H1 (cell line): ENCODE measurements around the gene POLD1. TPM values are rescaled to one million over a fixed set of nuclear protein-coding genes. Genes with fewer than 3 reads are reported as not detected.

ENCODE experiments used
- CTCF ChIA-PET: fragments of 300-600 bp; sonication (Branson Sonifier 250); formaldehyde crosslinking; loops from one replicate; lab custom pipeline; 2021; ENCODE audit not compliant: partially characterized antibody; lab: Charles Lee
- POLR2A ChIA-PET: fragments of 300-600 bp; sonication (Branson Sonifier 250); formaldehyde crosslinking; loops from one replicate; lab custom pipeline; 2021; ENCODE audit warnings: inconsistent platforms; ENCODE audit not compliant: partially characterized antibody; lab: Charles Lee
- DNase-seq, 2 experiments: peaks; one replicate each; pipeline versions ENCODE4 v3.0.0 to v3.0.0-alpha.2; 2010 to 2022; ENCODE audit warnings: low spot score in 2 of 2, low read depth in 1 of 2, mixed read lengths in 1 of 2
- FAIRE-seq: peaks from 2 replicates; lab custom pipeline; 2011; peaks lifted over from hg19 to GRCh38; lab: Jason Lieb, UNC
- H2AFZ ChIP-seq: 2 replicates; pipeline ENCODE4 v1.8.1; 2012; ENCODE audit warnings: low read length, inconsistent platforms
- H2AK5ac ChIP-seq: 2 replicates; pipeline ENCODE4 v1.6.1; 2013; ENCODE audit warnings: low read depth, low read length
- H2BK120ac ChIP-seq: replicated peaks from 2 replicates; pipeline ENCODE3; 2013; ENCODE audit warnings: low read depth, low read length, inconsistent platforms
- H2BK12ac ChIP-seq: 2 replicates; pipeline ENCODE4 v1.6.1; 2013; ENCODE audit warnings: low read depth, low read length
- H2BK15ac ChIP-seq: 2 replicates; pipeline ENCODE4 v1.6.1; 2013; ENCODE audit warnings: low read length
- H2BK20ac ChIP-seq: 2 replicates; pipeline ENCODE4 v1.6.1; 2013; ENCODE audit warnings: low read length
- H2BK5ac ChIP-seq: 2 replicates; pipeline ENCODE4 v1.6.1; 2013; ENCODE audit warnings: low read depth, low read length
- H3K14ac ChIP-seq: 2 replicates; pipeline ENCODE4 v1.6.1; 2013; ENCODE audit warnings: inconsistent platforms; ENCODE audit not compliant: insufficient read length
- H3K18ac ChIP-seq: 2 replicates; pipeline ENCODE4 v1.6.1; 2013; ENCODE audit warnings: low read length; ENCODE audit errors: extremely low read depth
- H3K23ac ChIP-seq: 2 replicates; pipeline ENCODE4 v1.6.1; 2013; ENCODE audit warnings: inconsistent platforms; ENCODE audit not compliant: insufficient read length
- H3K23me2 ChIP-seq: 2 replicates; pipeline ENCODE4 v1.6.1; 2013; ENCODE audit warnings: low read depth, low read length
- H3K27ac ChIP-seq: 2 replicates; pipeline ENCODE4 v1.6.1; 2011; ENCODE audit warnings: low read depth, low read length, inconsistent platforms
- H3K27me3 ChIP-seq, 4 experiments: replicated peaks in 1 of 4; 1 replicate in 1 of 4; 2 replicates in 3 of 4; pipeline versions ENCODE4 v1.6.1 to v1.8.1; 2011 to 2013; ENCODE audit warnings: low read length in 3 of 4, mild to moderate bottlenecking in 3 of 4, inconsistent platforms in 2 of 4, mixed read lengths in 2 of 4, moderate library complexity in 1 of 4; ENCODE audit not compliant: control insufficient read depth in 3 of 4, insufficient read depth in 3 of 4; ENCODE audit errors: extremely low read depth in 1 of 4
- H3K36me3 ChIP-seq, 4 experiments: 2 replicates each; pipeline versions ENCODE4 v1.6.1 to v1.8.1; 2011 to 2013; ENCODE audit warnings: mild to moderate bottlenecking in 4 of 4, low read length in 3 of 4, moderate library complexity in 2 of 4, control low read depth in 1 of 4, inconsistent platforms in 1 of 4; ENCODE audit not compliant: insufficient read depth in 4 of 4, control insufficient read depth in 2 of 4
- H3K4ac ChIP-seq: replicated peaks from 2 replicates; pipeline ENCODE3; 2013; ENCODE audit warnings: low read length, low read depth, mixed read lengths, inconsistent platforms; ENCODE audit not compliant: insufficient read length
- H3K4me1 ChIP-seq, 4 experiments: replicated peaks in 1 of 4; 1 replicate in 1 of 4; 2 replicates in 3 of 4; pipeline versions ENCODE4 v1.6.1 to v1.8.1; 2011 to 2013; ENCODE audit warnings: low read length in 3 of 4, inconsistent platforms in 2 of 4, mixed read lengths in 1 of 4; ENCODE audit not compliant: insufficient read depth in 4 of 4, control insufficient read depth in 3 of 4
- H3K4me2 ChIP-seq, 2 experiments: 2 replicates each; pipeline versions ENCODE4 v1.6.1 to v1.8.1; 2011 to 2013; ENCODE audit warnings: low read depth in 2 of 2, low read length in 2 of 2, control low read depth in 1 of 2, inconsistent platforms in 1 of 2, mild to moderate bottlenecking in 1 of 2; ENCODE audit not compliant: insufficient read depth in 1 of 2
- H3K4me3 ChIP-seq, 4 experiments: fragments of 200-600, 300-600 bp in 1 of 4; sonication (generic), shearing (Covaris generic), sonication (Bioruptor Twin) in 1 of 4; 2 replicates each; pipeline versions ENCODE4 v1.5.1 to v1.8.1; 2011 to 2016; ENCODE audit warnings: low read length in 4 of 4, low read depth in 3 of 4, control low read depth in 2 of 4, inconsistent platforms in 2 of 4, mild to moderate bottlenecking in 2 of 4, mixed read lengths in 1 of 4, moderate library complexity in 1 of 4; ENCODE audit not compliant: insufficient read depth in 2 of 4; ENCODE audit errors: extremely low read depth in 1 of 4
- H3K56ac ChIP-seq: replicated peaks from 2 replicates; pipeline ENCODE3; 2013; ENCODE audit warnings: low read depth, mild to moderate bottlenecking, mixed read lengths, low read length, inconsistent platforms; ENCODE audit not compliant: insufficient read length
- H3K79me1 ChIP-seq: 2 replicates; pipeline ENCODE4 v1.6.1; 2013; ENCODE audit warnings: low read depth, low read length, control low read depth
- H3K79me2 ChIP-seq, 2 experiments: 2 replicates each; pipeline versions ENCODE4 v1.6.1 to v1.8.1; 2012 to 2013; ENCODE audit warnings: low read length in 2 of 2, mild to moderate bottlenecking in 2 of 2, inconsistent platforms in 1 of 2; ENCODE audit not compliant: insufficient read depth in 2 of 2, control insufficient read depth in 1 of 2
- H3K9ac ChIP-seq, 4 experiments: replicated peaks in 1 of 4; 1 replicate in 1 of 4; 2 replicates in 3 of 4; pipeline versions ENCODE4 v1.6.1 to v1.8.1; 2011 to 2013; ENCODE audit warnings: low read depth in 3 of 4, low read length in 3 of 4, control low read depth in 2 of 4, mild to moderate bottlenecking in 2 of 4, moderate library complexity in 2 of 4, inconsistent platforms in 1 of 4; ENCODE audit errors: extremely low read depth in 1 of 4
- H3K9me3 ChIP-seq, 2 experiments: 2 replicates each; pipeline versions ENCODE4 v1.6.1 to v1.8.1; 2012 to 2013; ENCODE audit warnings: mild to moderate bottlenecking in 2 of 2, moderate library complexity in 2 of 2, control low read depth in 1 of 2, inconsistent platforms in 1 of 2, low read depth in 1 of 2, low read length in 1 of 2, mixed read lengths in 1 of 2; ENCODE audit not compliant: insufficient read depth in 2 of 2
- H4K20me1 ChIP-seq, 2 experiments: replicated peaks in 1 of 2; 2 replicates each; pipeline versions ENCODE3 to v1.8.1; 2011 to 2013; ENCODE audit warnings: inconsistent platforms in 2 of 2, low read length in 2 of 2, mild to moderate bottlenecking in 1 of 2; ENCODE audit not compliant: insufficient read depth in 2 of 2, control insufficient read depth in 1 of 2
- H4K5ac ChIP-seq: 2 replicates; pipeline ENCODE4 v1.6.1; 2013; ENCODE audit warnings: low read length, low read depth, mixed read lengths, inconsistent platforms; ENCODE audit not compliant: insufficient read length
- H4K8ac ChIP-seq: 2 replicates; pipeline ENCODE4 v1.8.0; 2013; ENCODE audit warnings: mild to moderate bottlenecking, moderate library complexity, low read length, inconsistent platforms; ENCODE audit not compliant: insufficient read depth; ENCODE audit errors: extremely low read depth
- H4K91ac ChIP-seq: replicated peaks from 2 replicates; pipeline ENCODE3; 2013; ENCODE audit warnings: low read length, mixed read lengths, inconsistent platforms; ENCODE audit not compliant: insufficient read length
- CHD1 ChIP-seq: IDR thresholded peaks from 2 replicates; pipeline ENCODE4 v1.6.1; 2012; ENCODE audit warnings: low read depth, low read length, improper control_type of control experiment
- GTF2F1 ChIP-seq: IDR thresholded peaks from 2 replicates; pipeline ENCODE4 v1.6.1; 2012; ENCODE audit warnings: low read depth, low read length, improper control_type of control experiment, borderline replicate concordance
- HDAC6 ChIP-seq: IDR thresholded peaks from one replicate; pipeline ENCODE4 v1.7.1; 2012; ENCODE audit warnings: low read depth, mild to moderate bottlenecking, inconsistent platforms, low read length, moderate library complexity
- JUND ChIP-seq: IDR thresholded peaks from 2 replicates; pipeline ENCODE4 v1.6.1; 2011; ENCODE audit warnings: mild to moderate bottlenecking, improper control_type of control experiment, low read length
- MAFK ChIP-seq: IDR thresholded peaks from 2 replicates; pipeline ENCODE4 v1.6.1; 2012; ENCODE audit warnings: low read depth, mild to moderate bottlenecking, improper control_type of control experiment, low read length
- RAD21 ChIP-seq, 2 experiments: IDR thresholded peaks in 1 of 2; conservative IDR thresholded peaks in 1 of 2; 2 replicates each; pipeline ENCODE4 v1.6.1; 2011; ENCODE audit warnings: low read depth in 2 of 2, low read length in 2 of 2, improper control_type of control experiment in 1 of 2, inconsistent platforms in 1 of 2, mild to moderate bottlenecking in 1 of 2, moderate library complexity in 1 of 2
- WGBS, 2 experiments: shearing (Covaris generic) in 1 of 2; methylation state at CpG; one replicate each; pipeline versions ENCODE4 v1.1.6 to v1.1.7; 2013 to 2015; ENCODE audit warnings: low lambda C conversion rate in 2 of 2, mixed read lengths in 2 of 2, inconsistent platforms in 1 of 2, low coverage in 1 of 2, missing lambda C conversion rate in 1 of 2; ENCODE audit not compliant: insufficient replicate concordance in 2 of 2, insufficient coverage in 1 of 2, insufficient read length in 1 of 2; ENCODE audit errors: extremely low coverage in 1 of 2, missing lambda C conversion rate in 1 of 2; 5-methylcytosine and 5-hydroxymethylcytosine counted together
- polyA plus RNA-seq, 7 experiments: library from polyadenylated mRNA; depleted of rRNA in 3 of 7; stranded (reverse) in 5 of 7; unstranded in 2 of 7; fragments of >200 nt in 5 of 7; fragments of 200-250 nt in 2 of 7; gene quantifications; 1 replicate in 5 of 7; 2 replicates in 1 of 7; 4 replicates in 1 of 7; pipeline versions ENCODE4 v1.2.1 to v1.2.3, GENCODE V29; 2011 to 2013; ENCODE audit warnings: missing spikeins in 2 of 7, mixed read lengths in 2 of 7
- total RNA-seq: library from RNA; stranded (reverse); fragmentation: NEBNext Ultra II Directional; extraction: Animal tissue kit (Norgen Biotek cat#: 25700); gene quantifications from 2 replicates; pipeline ENCODE4 v1.2.1, GENCODE V29; 2021

The POLD1 gene
- total and polyA plus RNA-seq, 2 of the 8 experiments (the other 6 are each of a cell fraction or from before 2014, with no cell fraction given), result 141 to 142 TPM

DNA sequence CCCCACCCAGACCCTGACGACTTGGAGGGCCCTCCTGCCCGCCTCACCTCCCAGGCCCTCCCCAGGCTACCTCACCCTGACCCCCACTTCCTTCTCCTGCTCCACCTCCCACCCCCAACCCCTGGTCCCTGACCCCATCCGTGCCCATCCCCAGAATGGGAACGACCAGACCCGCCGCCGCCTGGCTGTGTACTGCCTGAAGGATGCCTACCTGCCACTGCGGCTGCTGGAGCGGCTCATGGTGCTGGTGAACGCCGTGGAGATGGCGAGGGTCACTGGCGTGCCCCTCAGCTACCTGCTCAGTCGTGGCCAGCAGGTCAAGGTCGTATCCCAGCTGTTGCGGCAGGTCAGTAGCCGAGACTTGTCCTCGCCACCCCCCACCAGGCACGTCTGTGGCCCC lies 22.7 kb downstream of the POLD1 start:
- no peaks in the 10 kb centered on the region for H3K23me2 ChIP-seq
- H3K36me3 ChIP-seq, result peaks cover 20 to 56% (median 37%) of the 10 kb centered on the region in 4 experiments
- H3K4ac ChIP-seq, result no peak overlapping the region
- no peak overlapping the region for H3K9ac ChIP-seq
- no peak overlapping the region for H3K4me3 ChIP-seq
- H2BK120ac ChIP-seq, result no peak overlapping the region
- H3K79me2 ChIP-seq, result no peaks in the 10 kb centered on the region
- H3K79me1 ChIP-seq, result no peaks in the 10 kb centered on the region
- H2AK5ac ChIP-seq, result no peak overlapping the region
- no peak overlapping the region for H3K18ac ChIP-seq
- no peaks in the 10 kb centered on the region for H3K9me3 ChIP-seq
- no peak overlapping the region for H4K5ac ChIP-seq
- H3K4me1 ChIP-seq, result no peaks in the 10 kb centered on the region
- WGBS, 2 experiments, result 94% methylated on average over 16 of the region's 19 CpGs; no CpG with 5 or more reads in 1 of the 2 experiments
- FAIRE-seq (no peak), DNase-seq (no peak)
- H3K23ac ChIP-seq, result no peak overlapping the region
- H3K27ac ChIP-seq, result no peak overlapping the region
- no peak overlapping the region for H2BK12ac ChIP-seq
- H4K8ac ChIP-seq, result no peak overlapping the region; the same call in 1 of the 2 replicates
- no peak overlapping the region for H4K91ac ChIP-seq
- CTCF ChIA-PET, result interaction anchor here (0.6 to 1.0 kb wide), 2 partner anchors 62 to 131 kb away, joined by 3 read pairs; no protein-coding TSS in a partner anchor
- H4K20me1 ChIP-seq, result peaks cover 1 to 6% of the 10 kb centered on the region in 2 experiments
- POLR2A ChIA-PET, result interaction anchor here (0.9 to 1.0 kb wide), 2 partner anchors 10 to 38 kb away, joined by 3 read pairs; no protein-coding TSS in a partner anchor
- H2BK15ac ChIP-seq, result no peak overlapping the region
- no peak overlapping the region for H2BK20ac ChIP-seq
- no peak overlapping the region for H2BK5ac ChIP-seq
- H3K14ac ChIP-seq, result no peak overlapping the region
- no peak overlapping the region for H2AFZ ChIP-seq
- H3K27me3 ChIP-seq, result no peaks in the 10 kb centered on the region
- H3K4me2 ChIP-seq, result no peak overlapping the region
- H3K56ac ChIP-seq, result no peak overlapping the region
- TF ChIP-seq JUND (no peak), RAD21 (IDR thresholded peaks at IDR 0.05 in 1 of 2, conservative IDR thresholded peaks at IDR 0.05 in 1 of 2; ENCODE audit: low read depth in 2 of 2, low read length in 2 of 2) (no peak), MAFK (no peak), GTF2F1 (no peak), CHD1 (no peak), HDAC6 (no peak)
